GM18868 (cell line): ENCODE data around the gene OR52E5.

Experiments used
- ATAC-seq: cut with Tn5 transposase; IDR thresholded peaks from one replicate; pipeline ENCODE4 v1.9.1; 2021; ENCODE audit warnings: mild to moderate bottlenecking, moderate library complexity; ENCODE audit not compliant: unreplicated experiment

Gene OR52E5

DNA sequence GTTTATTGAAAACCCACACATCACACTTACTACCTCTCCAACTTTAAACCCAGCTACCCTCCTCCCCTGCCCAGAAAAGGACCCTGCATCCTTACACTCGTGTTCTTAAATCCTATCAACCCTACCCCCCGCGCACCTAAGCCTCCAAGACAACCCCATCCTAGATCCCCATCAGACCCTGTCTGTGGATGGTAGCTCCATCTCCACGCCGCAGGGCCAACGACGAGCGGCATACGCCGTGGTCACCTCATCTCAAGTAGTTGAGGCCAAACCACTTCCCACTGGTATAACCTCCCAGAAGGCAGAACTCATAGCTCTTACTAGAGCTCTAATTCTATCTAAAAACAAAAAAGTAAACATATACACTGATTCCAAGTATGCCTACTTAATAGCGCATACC lies 39.7 kb downstream of the OR52E5 start:
- no peak for ATAC-seq

DNA sequence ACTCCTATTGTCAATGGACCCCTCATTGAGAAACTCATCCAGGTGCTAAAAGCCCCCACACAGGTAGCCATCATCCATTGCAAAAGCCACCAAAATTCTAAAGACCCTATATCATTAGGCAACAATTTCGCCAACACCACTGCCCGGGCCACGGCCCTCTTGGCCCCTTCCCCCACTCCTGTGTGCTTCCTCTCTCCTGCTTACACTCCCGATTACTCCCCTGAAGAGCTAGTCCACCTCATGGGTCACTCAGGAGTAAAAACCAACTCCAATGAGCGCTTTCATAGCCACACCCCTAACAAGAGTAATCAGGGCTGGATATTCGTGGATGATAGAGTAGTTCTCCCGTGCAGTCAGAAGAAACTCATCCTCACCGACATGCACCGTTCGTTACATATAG lies 40.1 kb downstream of the OR52E5 start:
- ATAC-seq = no peak

DNA sequence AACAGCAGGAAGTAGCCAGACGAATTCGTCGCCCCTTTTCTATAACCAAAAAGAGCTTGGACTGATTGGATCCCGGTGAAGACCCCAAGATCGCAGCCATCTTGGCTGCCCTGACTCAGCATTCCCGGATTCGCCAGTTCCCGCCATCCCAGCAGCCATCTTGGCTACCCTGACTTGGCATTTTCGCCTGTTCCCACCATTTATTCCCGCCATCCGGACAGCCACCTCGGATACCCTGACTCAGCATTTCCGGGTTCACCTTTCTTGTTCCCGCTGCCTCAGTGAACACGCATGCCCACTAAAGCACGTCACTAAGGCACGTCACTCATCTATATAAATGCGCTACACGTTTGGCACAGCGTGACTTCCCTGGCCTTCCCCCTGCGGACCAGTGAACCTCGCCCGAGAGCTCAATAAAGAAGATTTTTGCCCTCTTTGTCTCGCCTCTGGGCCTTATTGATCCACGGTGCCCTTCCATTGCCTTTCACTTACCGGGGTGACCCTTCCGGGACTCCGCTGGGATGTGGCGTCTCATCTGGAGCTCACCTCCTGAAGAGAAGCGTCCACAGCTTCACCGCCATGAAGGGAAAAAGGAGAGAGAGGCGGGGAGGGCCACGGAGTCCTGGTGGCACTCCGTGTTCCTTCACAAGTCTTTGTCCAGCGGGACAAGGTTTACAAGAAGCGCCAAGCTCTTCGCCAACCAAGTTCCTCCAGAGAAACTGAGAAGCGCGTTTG lies 45.0 kb downstream of the OR52E5 start:
- no peak for ATAC-seq

DNA sequence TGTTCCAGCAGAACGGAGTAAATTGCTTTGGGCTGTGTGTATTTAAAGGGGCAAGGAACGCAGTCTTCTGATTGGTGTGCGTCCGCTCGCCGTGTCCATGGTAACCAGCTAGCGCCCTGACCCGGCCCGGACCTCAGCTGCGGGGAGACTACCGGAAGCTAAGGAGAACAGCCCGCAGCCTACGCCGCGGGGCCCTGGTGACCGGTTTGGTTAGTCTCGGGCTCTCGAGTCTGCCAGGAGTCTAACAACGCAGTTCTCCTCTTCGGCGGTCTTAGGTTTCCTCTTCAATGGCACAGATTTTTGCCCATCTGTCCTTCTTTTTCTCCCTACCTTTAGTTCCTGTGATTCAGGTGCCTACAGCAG lies 45.6 kb downstream of the OR52E5 start:
- no peak for ATAC-seq

DNA sequence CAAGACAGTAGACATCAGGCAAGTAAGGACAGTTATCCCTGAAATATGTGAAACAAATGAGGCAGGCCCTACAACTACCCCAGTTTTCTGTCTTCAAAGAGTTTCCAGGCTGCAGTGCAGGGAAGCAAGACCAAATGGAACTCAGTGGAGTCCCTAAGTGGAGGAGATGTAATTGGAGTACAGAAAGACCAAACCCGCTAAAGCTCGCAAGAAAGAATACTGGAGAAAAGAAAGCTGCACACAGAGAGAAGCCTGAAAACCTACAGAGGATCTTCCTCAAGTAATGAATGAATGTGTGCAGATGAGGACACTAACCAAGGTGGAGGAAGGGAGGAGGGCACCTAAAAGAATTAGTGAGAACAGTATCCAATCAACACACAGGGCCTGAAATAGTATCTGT lies 47.7 kb downstream of the OR52E5 start:
- no peak for ATAC-seq

DNA sequence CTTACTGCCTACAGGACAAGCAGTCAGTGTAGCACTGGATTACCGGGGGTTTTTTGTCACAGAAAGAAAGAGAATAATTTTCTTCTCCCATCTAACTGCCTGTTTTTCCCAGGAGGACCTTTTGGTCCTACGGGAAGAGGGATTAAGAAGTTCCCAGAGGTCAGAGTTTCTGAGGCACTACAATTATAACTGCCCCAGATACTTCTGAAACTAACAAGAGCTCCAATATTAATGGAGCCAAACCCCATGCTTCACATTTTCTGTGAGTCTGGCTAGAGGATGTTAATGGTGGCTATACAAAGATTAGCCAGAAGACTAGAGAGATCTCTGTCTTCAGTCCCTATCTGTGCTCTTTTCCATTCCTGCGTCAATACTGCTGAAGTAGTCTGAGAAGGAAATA lies 48.9 kb downstream of the OR52E5 start, which contains the start of gene OR56A3:
Gene OR56A3, plus strand, starts transcription at position 301 of the 400 bp plus-strand sequence. CDS start 5,096 bp downstream, outside the sequence.
- no peak for ATAC-seq
